GM12865 (cell line): ENCODE measurements around the gene FGFR4.

Source experiments
- DNase-seq: peaks from one replicate; pipeline ENCODE4 v3.0.0; 2010; ENCODE audit warnings: low read depth
- H3K4me3 ChIP-seq: 2 replicates; pipeline ENCODE4 v1.5.1; 2011; ENCODE audit warnings: mild to moderate bottlenecking, low read depth, low read length, control low read depth
- TF ChIP-seq, protein P1 (sequence below): IDR thresholded peaks from 2 replicates; pipeline ENCODE4 v1.5.1; 2011; ENCODE audit warnings: low read length, control low read depth, low read depth, inconsistent platforms; ENCODE audit not compliant: insufficient read depth; ENCODE audit errors: missing control alignments

The FGFR4 gene

DNA sequence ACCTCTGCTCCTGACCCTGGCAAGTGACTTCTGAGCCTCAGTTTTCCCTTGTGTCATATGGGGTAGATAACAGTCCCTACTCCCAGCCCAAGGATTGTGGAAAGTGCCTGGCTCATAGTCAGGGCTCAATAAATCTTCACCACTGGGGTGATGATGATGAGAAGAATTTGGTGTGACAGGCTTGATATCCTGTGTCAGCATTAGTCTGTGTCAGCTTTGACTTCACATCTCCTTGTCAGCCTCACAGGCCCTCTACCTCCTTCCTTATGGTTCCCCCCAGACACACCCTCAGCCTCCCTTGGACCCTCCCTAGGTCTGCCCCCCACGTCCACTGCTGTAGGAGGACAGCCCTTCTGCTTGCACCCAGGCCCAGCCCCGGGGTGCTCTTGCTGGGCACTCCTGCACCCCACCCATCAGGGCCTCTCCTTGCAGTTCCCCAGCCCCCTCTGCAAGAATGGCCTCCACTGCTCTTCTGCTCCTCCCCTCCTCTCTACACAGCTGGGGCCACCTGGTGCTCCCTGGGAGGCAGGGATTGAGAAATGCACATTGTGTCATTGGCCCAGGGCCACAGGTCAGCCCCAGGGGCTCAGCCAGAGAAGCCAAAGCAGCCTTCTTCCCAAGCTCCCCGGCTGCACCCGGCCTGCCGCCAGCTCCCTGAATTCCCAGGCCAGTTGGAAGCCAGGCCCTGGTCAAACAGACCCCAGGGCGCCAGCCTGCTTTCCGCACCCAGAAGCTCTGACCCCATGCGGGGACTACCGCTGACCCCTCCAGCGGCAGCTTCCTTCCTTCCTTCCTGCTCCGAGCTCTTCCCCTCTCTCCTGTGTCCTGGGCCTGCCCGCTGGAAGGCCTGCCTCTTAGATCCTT, 7.7 kb downstream of the FGFR4 start:
- H3K4me3 ChIP-seq: no peak overlapping the region
- no peak for DNase-seq
- TF ChIP-seq, protein P1, sequence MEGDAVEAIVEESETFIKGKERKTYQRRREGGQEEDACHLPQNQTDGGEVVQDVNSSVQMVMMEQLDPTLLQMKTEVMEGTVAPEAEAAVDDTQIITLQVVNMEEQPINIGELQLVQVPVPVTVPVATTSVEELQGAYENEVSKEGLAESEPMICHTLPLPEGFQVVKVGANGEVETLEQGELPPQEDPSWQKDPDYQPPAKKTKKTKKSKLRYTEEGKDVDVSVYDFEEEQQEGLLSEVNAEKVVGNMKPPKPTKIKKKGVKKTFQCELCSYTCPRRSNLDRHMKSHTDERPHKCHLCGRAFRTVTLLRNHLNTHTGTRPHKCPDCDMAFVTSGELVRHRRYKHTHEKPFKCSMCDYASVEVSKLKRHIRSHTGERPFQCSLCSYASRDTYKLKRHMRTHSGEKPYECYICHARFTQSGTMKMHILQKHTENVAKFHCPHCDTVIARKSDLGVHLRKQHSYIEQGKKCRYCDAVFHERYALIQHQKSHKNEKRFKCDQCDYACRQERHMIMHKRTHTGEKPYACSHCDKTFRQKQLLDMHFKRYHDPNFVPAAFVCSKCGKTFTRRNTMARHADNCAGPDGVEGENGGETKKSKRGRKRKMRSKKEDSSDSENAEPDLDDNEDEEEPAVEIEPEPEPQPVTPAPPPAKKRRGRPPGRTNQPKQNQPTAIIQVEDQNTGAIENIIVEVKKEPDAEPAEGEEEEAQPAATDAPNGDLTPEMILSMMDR: no peak

DNA sequence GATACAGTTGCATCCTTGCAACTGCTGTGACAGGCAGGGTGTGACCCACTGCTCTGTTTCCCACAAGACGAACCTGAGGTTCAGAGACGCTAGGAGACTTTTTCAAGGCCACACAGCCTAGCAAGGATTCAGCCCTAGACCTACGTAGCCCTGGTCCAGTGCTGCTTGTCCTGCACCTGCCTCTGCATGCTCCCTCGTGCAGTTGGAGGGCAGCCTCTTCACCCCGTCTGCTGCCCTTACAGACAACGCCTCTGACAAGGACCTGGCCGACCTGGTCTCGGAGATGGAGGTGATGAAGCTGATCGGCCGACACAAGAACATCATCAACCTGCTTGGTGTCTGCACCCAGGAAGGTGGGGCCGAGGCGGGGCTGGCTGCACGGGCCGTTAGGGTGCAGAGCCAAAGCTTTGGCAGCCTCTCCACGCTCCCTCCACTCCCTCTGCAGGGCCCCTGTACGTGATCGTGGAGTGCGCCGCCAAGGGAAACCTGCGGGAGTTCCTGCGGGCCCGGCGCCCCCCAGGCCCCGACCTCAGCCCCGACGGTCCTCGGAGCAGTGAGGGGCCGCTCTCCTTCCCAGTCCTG, 8.5 kb downstream of the FGFR4 start:
- DNase-seq: no peak
- TF ChIP-seq, protein P1: no peak
- H3K4me3 ChIP-seq: no peak overlapping the region

DNA sequence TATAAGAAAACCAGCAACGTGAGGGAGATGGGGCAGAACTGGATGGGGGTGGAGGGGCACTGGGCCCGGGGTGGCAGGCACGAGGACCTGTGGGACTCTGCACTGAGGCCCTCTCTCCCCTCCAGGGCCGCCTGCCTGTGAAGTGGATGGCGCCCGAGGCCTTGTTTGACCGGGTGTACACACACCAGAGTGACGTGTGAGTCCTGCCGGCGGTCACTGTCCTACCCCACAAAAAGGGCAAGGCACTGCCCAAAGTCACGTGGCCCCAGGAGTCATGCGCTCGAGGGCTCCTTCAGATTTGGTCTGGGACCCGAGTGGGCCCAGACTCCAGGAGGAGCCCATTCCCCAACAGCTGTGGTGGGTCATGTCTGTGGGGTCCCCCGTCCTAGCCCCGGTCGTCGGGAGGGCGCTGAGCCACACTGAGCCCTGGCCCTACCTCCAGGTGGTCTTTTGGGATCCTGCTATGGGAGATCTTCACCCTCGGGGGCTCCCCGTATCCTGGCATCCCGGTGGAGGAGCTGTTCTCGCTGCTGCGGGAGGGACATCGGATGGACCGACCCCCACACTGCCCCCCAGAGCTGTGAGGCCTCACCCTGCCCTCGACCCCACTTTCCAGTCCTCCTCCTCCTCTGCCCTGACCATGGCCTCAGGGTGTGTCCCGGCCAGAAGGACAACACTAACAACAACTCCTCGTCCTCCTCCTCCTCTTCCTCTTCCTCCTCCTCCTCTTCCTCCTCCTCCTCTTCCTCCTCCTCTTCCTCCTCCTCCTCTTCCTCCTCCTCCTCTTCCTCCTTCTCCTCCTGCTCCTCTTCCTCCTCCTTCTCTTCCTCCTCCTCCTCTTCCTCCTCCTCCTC, 9.7 kb downstream of the FGFR4 start:
- TF ChIP-seq, protein P1: no peak
- no peak for DNase-seq
- H3K4me3 ChIP-seq: no peak overlapping the region

DNA sequence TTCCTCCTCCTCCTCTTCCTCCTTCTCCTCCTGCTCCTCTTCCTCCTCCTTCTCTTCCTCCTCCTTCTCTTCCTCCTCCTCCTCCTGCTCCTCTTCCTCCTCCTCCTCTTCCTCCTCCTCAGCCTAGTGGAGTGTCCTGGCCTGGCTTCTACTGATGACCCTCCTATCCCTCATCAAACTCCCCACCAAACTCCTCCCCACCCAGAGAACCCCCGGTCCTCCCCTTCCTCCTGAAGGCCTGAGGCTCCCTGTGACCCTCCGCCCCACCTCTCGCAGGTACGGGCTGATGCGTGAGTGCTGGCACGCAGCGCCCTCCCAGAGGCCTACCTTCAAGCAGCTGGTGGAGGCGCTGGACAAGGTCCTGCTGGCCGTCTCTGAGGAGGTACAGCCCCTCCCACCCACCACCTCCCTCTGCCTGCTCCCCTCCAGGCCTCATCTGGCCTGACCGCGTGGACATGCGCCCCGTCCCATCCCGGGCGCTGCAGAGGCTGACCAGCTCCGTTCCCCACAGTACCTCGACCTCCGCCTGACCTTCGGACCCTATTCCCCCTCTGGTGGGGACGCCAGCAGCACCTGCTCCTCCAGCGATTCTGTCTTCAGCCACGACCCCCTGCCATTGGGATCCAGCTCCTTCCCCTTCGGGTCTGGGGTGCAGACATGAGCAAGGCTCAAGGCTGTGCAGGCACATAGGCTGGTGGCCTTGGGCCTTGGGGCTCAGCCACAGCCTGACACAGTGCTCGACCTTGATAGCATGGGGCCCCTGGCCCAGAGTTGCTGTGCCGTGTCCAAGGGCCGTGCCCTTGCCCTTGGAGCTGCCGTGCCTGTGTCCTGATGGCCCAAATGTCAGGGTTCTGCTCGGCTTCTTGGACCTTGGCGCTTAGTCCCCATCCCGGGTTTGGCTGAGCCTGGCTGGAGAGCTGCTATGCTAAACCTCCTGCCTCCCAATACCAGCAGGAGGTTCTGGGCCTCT, 10.6 kb downstream of the FGFR4 start:
- no peak for DNase-seq
- H3K4me3 ChIP-seq: no peak overlapping the region
- TF ChIP-seq, protein P1: no peak

DNA sequence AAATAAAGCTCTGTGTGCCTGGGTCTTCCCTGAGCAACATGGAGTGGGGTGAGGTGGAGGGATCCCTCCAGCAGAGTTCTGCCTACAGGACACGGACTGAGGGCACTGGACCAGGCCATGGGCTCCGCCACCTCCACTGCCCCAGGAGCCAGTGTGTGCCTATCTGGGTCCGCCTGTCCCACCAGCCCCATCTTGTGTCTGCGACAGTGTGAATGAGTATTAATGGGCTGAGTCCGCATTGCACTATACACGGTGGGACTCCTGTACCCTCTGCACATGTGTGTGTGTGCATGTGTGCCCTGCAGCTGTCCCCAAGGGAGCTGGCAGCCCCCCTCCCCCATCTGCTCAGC, 11.4 kb downstream of the FGFR4 start:
- DNase-seq: no peak
- TF ChIP-seq, protein P1: no peak
- H3K4me3 ChIP-seq: no peak overlapping the region

DNA sequence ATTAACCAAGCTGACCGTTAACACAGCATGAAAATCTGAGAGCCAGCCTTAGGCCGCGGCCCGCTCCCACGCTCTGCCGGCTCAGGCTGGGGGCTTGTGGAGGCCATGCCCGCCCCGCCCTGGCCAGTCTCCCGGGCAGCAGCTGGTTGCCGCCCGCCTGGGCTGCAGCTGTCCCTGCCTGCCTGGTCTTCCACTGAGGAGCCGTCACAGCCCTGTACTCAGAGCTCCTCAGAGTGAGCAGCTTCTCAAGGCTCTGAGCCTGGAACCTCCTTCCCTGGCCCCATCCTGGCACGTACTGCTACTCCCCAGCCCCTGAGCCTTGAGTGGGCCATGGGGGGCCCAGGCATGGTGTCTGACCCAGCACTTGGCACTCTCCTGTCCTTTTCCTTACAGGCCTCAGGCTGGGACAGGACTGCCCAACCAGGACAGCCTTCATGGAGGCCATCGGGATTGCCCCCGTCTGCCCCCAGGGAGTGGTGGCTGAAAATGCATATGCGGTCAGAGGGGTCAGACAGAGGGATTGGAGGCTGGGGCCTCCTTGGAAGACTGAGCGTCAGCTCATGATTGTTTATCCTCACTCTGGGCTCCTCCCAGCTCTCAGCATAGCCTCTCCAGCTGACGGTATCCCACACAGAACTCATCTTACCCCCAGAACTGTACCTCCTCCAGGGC, 11.9 kb downstream of the FGFR4 start:
- no peak for DNase-seq
- TF ChIP-seq, protein P1: no peak
- H3K4me3 ChIP-seq: no peak overlapping the region
